ENCODE data around the gene FLNC. TPM values are rescaled to one million over a fixed set of nuclear protein-coding genes. Genes with fewer than 3 reads are reported as not detected.

The FLNC gene, protein sequence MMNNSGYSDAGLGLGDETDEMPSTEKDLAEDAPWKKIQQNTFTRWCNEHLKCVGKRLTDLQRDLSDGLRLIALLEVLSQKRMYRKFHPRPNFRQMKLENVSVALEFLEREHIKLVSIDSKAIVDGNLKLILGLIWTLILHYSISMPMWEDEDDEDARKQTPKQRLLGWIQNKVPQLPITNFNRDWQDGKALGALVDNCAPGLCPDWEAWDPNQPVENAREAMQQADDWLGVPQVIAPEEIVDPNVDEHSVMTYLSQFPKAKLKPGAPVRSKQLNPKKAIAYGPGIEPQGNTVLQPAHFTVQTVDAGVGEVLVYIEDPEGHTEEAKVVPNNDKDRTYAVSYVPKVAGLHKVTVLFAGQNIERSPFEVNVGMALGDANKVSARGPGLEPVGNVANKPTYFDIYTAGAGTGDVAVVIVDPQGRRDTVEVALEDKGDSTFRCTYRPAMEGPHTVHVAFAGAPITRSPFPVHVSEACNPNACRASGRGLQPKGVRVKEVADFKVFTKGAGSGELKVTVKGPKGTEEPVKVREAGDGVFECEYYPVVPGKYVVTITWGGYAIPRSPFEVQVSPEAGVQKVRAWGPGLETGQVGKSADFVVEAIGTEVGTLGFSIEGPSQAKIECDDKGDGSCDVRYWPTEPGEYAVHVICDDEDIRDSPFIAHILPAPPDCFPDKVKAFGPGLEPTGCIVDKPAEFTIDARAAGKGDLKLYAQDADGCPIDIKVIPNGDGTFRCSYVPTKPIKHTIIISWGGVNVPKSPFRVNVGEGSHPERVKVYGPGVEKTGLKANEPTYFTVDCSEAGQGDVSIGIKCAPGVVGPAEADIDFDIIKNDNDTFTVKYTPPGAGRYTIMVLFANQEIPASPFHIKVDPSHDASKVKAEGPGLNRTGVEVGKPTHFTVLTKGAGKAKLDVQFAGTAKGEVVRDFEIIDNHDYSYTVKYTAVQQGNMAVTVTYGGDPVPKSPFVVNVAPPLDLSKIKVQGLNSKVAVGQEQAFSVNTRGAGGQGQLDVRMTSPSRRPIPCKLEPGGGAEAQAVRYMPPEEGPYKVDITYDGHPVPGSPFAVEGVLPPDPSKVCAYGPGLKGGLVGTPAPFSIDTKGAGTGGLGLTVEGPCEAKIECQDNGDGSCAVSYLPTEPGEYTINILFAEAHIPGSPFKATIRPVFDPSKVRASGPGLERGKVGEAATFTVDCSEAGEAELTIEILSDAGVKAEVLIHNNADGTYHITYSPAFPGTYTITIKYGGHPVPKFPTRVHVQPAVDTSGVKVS (N-terminal part only)
- total RNA-seq (2021) (6.3 to 8.0 TPM (median 6.8 TPM) in 3 replicates), Bru-seq, nascent RNA (percentile 18 among the genes with signal in this experiment)
- long read RNA-seq, experiment 1, full-length matches to known transcripts = 8 of 27 reads
- long read RNA-seq, experiment 1, partial matches to known transcripts = 15 of 27 reads
- long read RNA-seq, experiment 1, other reads (novel, unspliced or antisense) = 4 of 27 reads
- long read RNA-seq, experiment 2, partial matches to known transcripts = 4 of 5 reads
- long read RNA-seq, experiment 2, other reads (novel, unspliced or antisense) = 1 of 5 reads
- long read RNA-seq, experiment 3 = 0 reads

DNA sequence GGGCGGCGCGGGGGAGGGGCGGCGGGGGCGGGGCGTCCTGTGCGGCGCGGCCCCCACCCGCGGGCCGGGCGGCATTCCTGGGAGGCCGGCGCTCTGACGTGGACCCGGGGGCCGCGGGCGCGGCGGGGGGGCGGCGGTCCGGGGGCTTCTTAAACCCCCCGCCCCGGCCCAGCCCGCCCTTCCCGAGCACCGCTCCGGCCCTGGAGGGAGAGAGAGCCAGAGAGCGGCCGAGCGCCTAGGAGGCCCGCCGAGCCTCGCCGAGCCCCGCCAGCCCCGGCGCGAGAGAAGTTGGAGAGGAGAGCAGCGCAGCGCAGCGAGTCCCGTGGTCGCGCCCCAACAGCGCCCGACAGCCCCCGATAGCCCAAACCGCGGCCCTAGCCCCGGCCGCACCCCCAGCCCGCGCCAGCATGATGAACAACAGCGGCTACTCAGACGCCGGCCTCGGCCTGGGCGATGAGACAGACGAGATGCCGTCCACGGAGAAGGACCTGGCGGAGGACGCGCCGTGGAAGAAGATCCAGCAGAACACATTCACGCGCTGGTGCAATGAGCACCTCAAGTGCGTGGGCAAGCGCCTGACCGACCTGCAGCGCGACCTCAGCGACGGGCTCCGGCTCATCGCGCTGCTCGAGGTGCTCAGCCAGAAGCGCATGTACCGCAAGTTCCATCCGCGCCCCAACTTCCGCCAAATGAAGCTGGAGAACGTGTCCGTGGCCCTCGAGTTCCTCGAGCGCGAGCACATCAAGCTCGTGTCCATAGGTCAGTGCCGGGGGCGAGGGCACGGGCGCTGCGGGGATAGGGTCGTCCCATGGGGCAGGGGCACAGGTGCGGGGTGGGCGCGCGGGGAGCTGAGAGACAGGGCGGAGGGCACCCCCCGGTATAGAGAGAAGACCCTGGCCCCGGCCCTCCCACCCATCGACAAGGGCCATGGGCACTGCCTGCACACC, at the start of gene FLNC:
Gene FLNC (plus strand): TSS at position 176 of the 947 bp plus-strand sequence. CDS start 232 bp downstream, at position 408.
- no peaks in the 10 kb centered on the region for H3K9me3 Mint-ChIP-seq
- CTCF ChIA-PET = interaction anchor here (0.6 to 5.8 kb wide), 12 partner anchors 11 to 449 kb away, joined by 3 to 97 read pairs (median 8); partner anchors contain the start of gene ATP6V1F
- H3K27me3 Mint-ChIP-seq (ENCODE audit: low read depth) = peaks cover 32% of the 10 kb centered on the region
- ATAC-seq (peak; percentile 2; the same call in 1 of the 2 replicates), DNase-seq (ENCODE audit: low spot score) (peak; percentile 45)
- H3K4me3 Mint-ChIP-seq = peak within 1 kb of the TSS; percentile 77
- POLR2A ChIA-PET = interaction anchor here (0.9 to 1.2 kb wide), 4 partner anchors 8 to 59 kb away, joined by 3 read pairs; no protein-coding TSS in a partner anchor
- no peaks in the 10 kb centered on the region for H3K36me3 Mint-ChIP-seq
- no peak within 1 kb of the TSS for H3K27ac Mint-ChIP-seq
- peaks cover 39% of the 10 kb centered on the region for H3K4me1 Mint-ChIP-seq
- TF ChIP-seq FOXJ3 (CRISPR knock-in tag; IDR thresholded peaks at IDR 0.05; ENCODE audit: borderline replicate concordance) (no peak), CBFB (CRISPR knock-in tag; IDR thresholded peaks at IDR 0.05; ENCODE audit: low read depth) (no peak), GRHL2 (CRISPR knock-in tag; IDR thresholded peaks at IDR 0.05; ENCODE audit: insufficient replicate concordance, severe bottlenecking) (no peak), TP53 (CRISPR knock-in tag; IDR thresholded peaks at IDR 0.05) (no peak), MXD4 (CRISPR knock-in tag; IDR thresholded peaks at IDR 0.05; ENCODE audit: borderline replicate concordance) (no peak), ZNF232 (CRISPR knock-in tag; IDR thresholded peaks at IDR 0.05) (peak; percentile 93), TCF7 (CRISPR knock-in tag; IDR thresholded peaks at IDR 0.05; ENCODE audit: low read depth) (no peak), NFATC4 (CRISPR knock-in tag; IDR thresholded peaks at IDR 0.05) (no peak), JAZF1 (CRISPR knock-in tag; IDR thresholded peaks at IDR 0.05) (no peak), KAT7 (CRISPR knock-in tag; IDR thresholded peaks at IDR 0.05; ENCODE audit: borderline replicate concordance) (no peak)
- TF ChIP-seq, protein P1, sequence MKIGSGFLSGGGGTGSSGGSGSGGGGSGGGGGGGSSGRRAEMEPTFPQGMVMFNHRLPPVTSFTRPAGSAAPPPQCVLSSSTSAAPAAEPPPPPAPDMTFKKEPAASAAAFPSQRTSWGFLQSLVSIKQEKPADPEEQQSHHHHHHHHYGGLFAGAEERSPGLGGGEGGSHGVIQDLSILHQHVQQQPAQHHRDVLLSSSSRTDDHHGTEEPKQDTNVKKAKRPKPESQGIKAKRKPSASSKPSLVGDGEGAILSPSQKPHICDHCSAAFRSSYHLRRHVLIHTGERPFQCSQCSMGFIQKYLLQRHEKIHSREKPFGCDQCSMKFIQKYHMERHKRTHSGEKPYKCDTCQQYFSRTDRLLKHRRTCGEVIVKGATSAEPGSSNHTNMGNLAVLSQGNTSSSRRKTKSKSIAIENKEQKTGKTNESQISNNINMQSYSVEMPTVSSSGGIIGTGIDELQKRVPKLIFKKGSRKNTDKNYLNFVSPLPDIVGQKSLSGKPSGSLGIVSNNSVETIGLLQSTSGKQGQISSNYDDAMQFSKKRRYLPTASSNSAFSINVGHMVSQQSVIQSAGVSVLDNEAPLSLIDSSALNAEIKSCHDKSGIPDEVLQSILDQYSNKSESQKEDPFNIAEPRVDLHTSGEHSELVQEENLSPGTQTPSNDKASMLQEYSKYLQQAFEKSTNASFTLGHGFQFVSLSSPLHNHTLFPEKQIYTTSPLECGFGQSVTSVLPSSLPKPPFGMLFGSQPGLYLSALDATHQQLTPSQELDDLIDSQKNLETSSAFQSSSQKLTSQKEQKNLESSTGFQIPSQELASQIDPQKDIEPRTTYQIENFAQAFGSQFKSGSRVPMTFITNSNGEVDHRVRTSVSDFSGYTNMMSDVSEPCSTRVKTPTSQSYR (CRISPR knock-in tag; IDR thresholded peaks at IDR 0.05) = peak; percentile 78; the same call in 1 of the 2 replicates
- TF ChIP-seq, protein P2, sequence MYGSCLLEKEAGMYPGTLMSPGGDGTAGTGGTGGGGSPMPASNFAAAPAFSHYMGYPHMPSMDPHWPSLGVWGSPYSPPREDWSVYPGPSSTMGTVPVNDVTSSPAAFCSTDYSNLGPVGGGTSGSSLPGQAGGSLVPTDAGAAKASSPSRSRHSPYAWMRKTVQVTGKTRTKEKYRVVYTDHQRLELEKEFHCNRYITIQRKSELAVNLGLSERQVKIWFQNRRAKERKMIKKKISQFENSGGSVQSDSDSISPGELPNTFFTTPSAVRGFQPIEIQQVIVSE (CRISPR knock-in tag; IDR thresholded peaks at IDR 0.05; ENCODE audit: borderline replicate concordance) = no peak
- TF ChIP-seq, protein P3, sequence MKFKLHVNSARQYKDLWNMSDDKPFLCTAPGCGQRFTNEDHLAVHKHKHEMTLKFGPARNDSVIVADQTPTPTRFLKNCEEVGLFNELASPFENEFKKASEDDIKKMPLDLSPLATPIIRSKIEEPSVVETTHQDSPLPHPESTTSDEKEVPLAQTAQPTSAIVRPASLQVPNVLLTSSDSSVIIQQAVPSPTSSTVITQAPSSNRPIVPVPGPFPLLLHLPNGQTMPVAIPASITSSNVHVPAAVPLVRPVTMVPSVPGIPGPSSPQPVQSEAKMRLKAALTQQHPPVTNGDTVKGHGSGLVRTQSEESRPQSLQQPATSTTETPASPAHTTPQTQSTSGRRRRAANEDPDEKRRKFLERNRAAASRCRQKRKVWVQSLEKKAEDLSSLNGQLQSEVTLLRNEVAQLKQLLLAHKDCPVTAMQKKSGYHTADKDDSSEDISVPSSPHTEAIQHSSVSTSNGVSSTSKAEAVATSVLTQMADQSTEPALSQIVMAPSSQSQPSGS (CRISPR knock-in tag; IDR thresholded peaks at IDR 0.05; ENCODE audit: borderline replicate concordance, low read depth) = no peak
- TF ChIP-seq, protein P4, sequence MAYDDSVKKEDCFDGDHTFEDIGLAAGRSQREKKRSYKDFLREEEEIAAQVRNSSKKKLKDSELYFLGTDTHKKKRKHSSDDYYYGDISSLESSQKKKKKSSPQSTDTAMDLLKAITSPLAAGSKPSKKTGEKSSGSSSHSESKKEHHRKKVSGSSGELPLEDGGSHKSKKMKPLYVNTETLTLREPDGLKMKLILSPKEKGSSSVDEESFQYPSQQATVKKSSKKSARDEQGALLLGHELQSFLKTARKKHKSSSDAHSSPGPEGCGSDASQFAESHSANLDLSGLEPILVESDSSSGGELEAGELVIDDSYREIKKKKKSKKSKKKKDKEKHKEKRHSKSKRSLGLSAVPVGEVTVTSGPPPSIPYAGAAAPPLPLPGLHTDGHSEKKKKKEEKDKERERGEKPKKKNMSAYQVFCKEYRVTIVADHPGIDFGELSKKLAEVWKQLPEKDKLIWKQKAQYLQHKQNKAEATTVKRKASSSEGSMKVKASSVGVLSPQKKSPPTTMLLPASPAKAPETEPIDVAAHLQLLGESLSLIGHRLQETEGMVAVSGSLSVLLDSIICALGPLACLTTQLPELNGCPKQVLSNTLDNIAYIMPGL (CRISPR knock-in tag; IDR thresholded peaks at IDR 0.05) = peak; percentile 73
- TF ChIP-seq, protein P5, sequence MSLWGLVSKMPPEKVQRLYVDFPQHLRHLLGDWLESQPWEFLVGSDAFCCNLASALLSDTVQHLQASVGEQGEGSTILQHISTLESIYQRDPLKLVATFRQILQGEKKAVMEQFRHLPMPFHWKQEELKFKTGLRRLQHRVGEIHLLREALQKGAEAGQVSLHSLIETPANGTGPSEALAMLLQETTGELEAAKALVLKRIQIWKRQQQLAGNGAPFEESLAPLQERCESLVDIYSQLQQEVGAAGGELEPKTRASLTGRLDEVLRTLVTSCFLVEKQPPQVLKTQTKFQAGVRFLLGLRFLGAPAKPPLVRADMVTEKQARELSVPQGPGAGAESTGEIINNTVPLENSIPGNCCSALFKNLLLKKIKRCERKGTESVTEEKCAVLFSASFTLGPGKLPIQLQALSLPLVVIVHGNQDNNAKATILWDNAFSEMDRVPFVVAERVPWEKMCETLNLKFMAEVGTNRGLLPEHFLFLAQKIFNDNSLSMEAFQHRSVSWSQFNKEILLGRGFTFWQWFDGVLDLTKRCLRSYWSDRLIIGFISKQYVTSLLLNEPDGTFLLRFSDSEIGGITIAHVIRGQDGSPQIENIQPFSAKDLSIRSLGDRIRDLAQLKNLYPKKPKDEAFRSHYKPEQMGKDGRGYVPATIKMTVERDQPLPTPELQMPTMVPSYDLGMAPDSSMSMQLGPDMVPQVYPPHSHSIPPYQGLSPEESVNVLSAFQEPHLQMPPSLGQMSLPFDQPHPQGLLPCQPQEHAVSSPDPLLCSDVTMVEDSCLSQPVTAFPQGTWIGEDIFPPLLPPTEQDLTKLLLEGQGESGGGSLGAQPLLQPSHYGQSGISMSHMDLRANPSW (CRISPR knock-in tag; conservative IDR thresholded peaks at IDR 0.05; ENCODE audit: low read depth) = no peak
- TF ChIP-seq, protein P6, sequence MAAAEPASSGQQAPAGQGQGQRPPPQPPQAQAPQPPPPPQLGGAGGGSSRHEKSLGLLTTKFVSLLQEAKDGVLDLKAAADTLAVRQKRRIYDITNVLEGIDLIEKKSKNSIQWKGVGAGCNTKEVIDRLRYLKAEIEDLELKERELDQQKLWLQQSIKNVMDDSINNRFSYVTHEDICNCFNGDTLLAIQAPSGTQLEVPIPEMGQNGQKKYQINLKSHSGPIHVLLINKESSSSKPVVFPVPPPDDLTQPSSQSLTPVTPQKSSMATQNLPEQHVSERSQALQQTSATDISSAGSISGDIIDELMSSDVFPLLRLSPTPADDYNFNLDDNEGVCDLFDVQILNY (CRISPR knock-in tag; IDR thresholded peaks at IDR 0.05) = no peak; the same call in 1 of the 2 replicates

Data from WTC11 (cell line).